Measurements from ENCODE around the gene NBEA.

NBEA gene

GRCh38 chr13:35475960-35476943, 534.2 kb downstream of the NBEA start, which contains the start of gene MAB21L1:
TSS of gene MAB21L1 (minus strand) at chr13:35476689. CDS start at chr13:35476138, 551 bp downstream.
- DNase-seq (ENCODE audit: low spot score) = no peak

GRCh38 chr13:35477386-35477946, 535.4 kb downstream of the NBEA start:
- no peak for DNase-seq (ENCODE audit: low spot score)

- DNase-seq (ENCODE audit: low spot score) = no peak
Observed at GRCh38 chr13:35478271-35479037, 536.4 kb downstream of the NBEA start.

GRCh38 chr13:35479038-35479492, 537.0 kb downstream of the NBEA start:
- no peak for DNase-seq (ENCODE audit: low spot score)

GRCh38 chr13:35479706-35480105, 537.6 kb downstream of the NBEA start:
- no peak for DNase-seq (ENCODE audit: low spot score)

- no peak for DNase-seq (ENCODE audit: low spot score)
Observed at GRCh38 chr13:35480346-35480745, 538.3 kb downstream of the NBEA start.

- DNase-seq (ENCODE audit: low spot score) = no peak
Observed at GRCh38 chr13:35481777-35482176, 539.7 kb downstream of the NBEA start.

GRCh38 chr13:35482527-35482926, 540.5 kb downstream of the NBEA start:
- no peak for DNase-seq (ENCODE audit: low spot score)

- no peak for DNase-seq (ENCODE audit: low spot score)
Observed at GRCh38 chr13:35483761-35484160, 541.7 kb downstream of the NBEA start.

GRCh38 chr13:35484384-35484783, 542.3 kb downstream of the NBEA start:
- DNase-seq (ENCODE audit: low spot score) = no peak

GRCh38 chr13:35485424-35485823, 543.4 kb downstream of the NBEA start:
- DNase-seq (ENCODE audit: low spot score) = no peak

- DNase-seq (ENCODE audit: low spot score) = no peak
Observed at GRCh38 chr13:35489050-35489449, 547.0 kb downstream of the NBEA start.

- DNase-seq (ENCODE audit: low spot score) = no peak
Observed at GRCh38 chr13:35496006-35496405, 553.9 kb downstream of the NBEA start.

GRCh38 chr13:35496761-35497386, 554.8 kb downstream of the NBEA start:
- no peak for DNase-seq (ENCODE audit: low spot score)

- no peak for DNase-seq (ENCODE audit: low spot score)
Observed at GRCh38 chr13:35498231-35498630, 556.2 kb downstream of the NBEA start.

- no peak for DNase-seq (ENCODE audit: low spot score)
Observed at GRCh38 chr13:35499196-35499662, 557.2 kb downstream of the NBEA start.

- DNase-seq (ENCODE audit: low spot score) = no peak
Observed at GRCh38 chr13:35499676-35500075, 557.6 kb downstream of the NBEA start.

- DNase-seq (ENCODE audit: low spot score) = no peak
Observed at GRCh38 chr13:35500144-35500543, 558.1 kb downstream of the NBEA start.

GRCh38 chr13:35501661-35502235, 559.7 kb downstream of the NBEA start:
- DNase-seq (ENCODE audit: low spot score) = no peak

- DNase-seq (ENCODE audit: low spot score) = no peak
Observed at GRCh38 chr13:35502456-35502855, 560.4 kb downstream of the NBEA start.

GRCh38 chr13:35512271-35512920, 570.3 kb downstream of the NBEA start:
- DNase-seq (ENCODE audit: low spot score) = no peak
